ENCODE measurements around the gene QRICH2.

DNA sequence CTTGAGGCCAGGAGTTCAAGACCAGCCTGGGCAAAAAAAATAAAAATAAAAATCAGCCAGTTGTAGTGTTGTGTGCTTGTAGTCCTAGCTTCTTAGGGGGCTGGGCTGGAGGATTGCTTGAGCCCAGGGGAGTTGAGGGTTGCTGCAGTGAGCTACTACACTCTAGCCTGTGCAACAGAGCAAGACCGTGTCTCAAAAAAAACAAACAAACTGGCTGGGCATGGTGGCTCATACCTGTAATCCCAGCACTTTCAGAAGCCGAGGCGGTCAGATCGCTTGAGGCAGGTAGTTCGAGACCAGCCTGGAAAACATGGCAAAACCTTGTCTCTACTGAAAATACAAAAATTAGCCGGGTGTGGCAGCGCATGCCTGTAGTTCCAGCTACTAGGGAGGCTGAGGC is 47.9 kb downstream of the QRICH2 start:
- TF ChIP-seq CTCF (conservative IDR thresholded peaks at IDR 0.05; ENCODE audit: low read length), result no peak
- TF ChIP-seq EZH2phosphoT487 (IDR thresholded peaks at IDR 0.05; ENCODE audit: borderline replicate concordance, low read depth, low read length), result no peak
